GM18526 (cell line): ENCODE results near the gene SLC13A5.

Experiments
- POLR2A ChIP-seq: IDR thresholded peaks from 3 replicates; pipeline ENCODE4 v1.6.1; 2011; ENCODE audit not compliant: insufficient read length; ENCODE audit errors: extremely low read depth

The SLC13A5 gene

GRCh38 chr17:6714315-6714874 is 1.2 kb upstream of the SLC13A5 start:
- no peak for TF ChIP-seq POLR2A

GRCh38 chr17:6713918-6714271 is 726 bp upstream of the SLC13A5 start:
- no peak for TF ChIP-seq POLR2A

- TF ChIP-seq POLR2A = no peak
Measured at GRCh38 chr17:6712854-6713129, 377 bp downstream of the SLC13A5 start.

GRCh38 chr17:6712058-6712853 is 913 bp downstream of the SLC13A5 start:
- TF ChIP-seq POLR2A = no peak

GRCh38 chr17:6711681-6712057 is 1.5 kb downstream of the SLC13A5 start:
- no peak for TF ChIP-seq POLR2A

- no peak for TF ChIP-seq POLR2A
Measured at GRCh38 chr17:6711081-6711674, 2.0 kb downstream of the SLC13A5 start.

GRCh38 chr17:6710317-6710716 is 2.9 kb downstream of the SLC13A5 start:
- no peak for TF ChIP-seq POLR2A

GRCh38 chr17:6708357-6708961 is 4.7 kb downstream of the SLC13A5 start:
- no peak for TF ChIP-seq POLR2A

- no peak for TF ChIP-seq POLR2A
Measured at GRCh38 chr17:6706996-6707395, 6.2 kb downstream of the SLC13A5 start.

GRCh38 chr17:6706499-6706898 is 6.7 kb downstream of the SLC13A5 start:
- no peak for TF ChIP-seq POLR2A

- TF ChIP-seq POLR2A = no peak
Measured at GRCh38 chr17:6704470-6705052, 8.6 kb downstream of the SLC13A5 start.

- TF ChIP-seq POLR2A = no peak
Measured at GRCh38 chr17:6703751-6704150, 9.4 kb downstream of the SLC13A5 start.

- no peak for TF ChIP-seq POLR2A
Measured at GRCh38 chr17:6702567-6703215, 10.5 kb downstream of the SLC13A5 start.

- no peak for TF ChIP-seq POLR2A
Measured at GRCh38 chr17:6701719-6702118, 11.4 kb downstream of the SLC13A5 start.

GRCh38 chr17:6700948-6701307 is 12.2 kb downstream of the SLC13A5 start:
- no peak for TF ChIP-seq POLR2A
